ENCODE data around the gene ZNF892. TPM values are rescaled to one million over a fixed set of nuclear protein-coding genes. Genes with fewer than 3 reads are reported as not detected.

ZNF892 gene
- total and polyA plus RNA-seq, 9 of the 15 experiments (the other 6 are each of a cell fraction or from before 2014, with no cell fraction given): 0.07 to 0.13 (median 0.09) TPM; not detected in 6

DNA sequence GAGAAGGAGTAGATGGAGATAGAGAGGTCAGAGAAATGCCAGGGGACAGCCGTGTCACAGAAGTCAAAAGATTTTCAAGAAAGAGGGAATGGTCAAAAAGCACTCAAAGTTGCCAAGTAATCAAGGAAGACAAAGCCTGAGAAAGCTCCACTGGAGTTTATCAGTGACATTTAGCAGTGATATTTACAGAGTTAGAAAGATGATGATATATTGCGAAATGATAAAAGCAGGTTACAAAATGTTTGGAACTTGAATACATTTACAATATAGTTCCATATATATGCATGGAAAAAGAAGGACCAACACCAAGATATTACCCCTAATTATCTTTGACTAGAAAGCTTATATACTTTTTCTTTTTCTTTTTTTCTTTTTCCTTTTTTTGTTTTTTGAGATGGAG lies 21.3 kb upstream of the ZNF892 start:
- H4K20me1 ChIP-seq (replicated peaks; ENCODE audit: control insufficient read depth, insufficient read depth, low read length): no peaks in the 10 kb centered on the region
- H3K27ac ChIP-seq (ENCODE audit: extremely low read depth, low read depth, low read length): no peak overlapping the region
- peaks cover 16% of the 10 kb centered on the region; the same call in 2 of the 3 replicates for H3K36me3 ChIP-seq (ENCODE audit: control insufficient read depth, insufficient read depth, low read length)
- DNase-seq (ENCODE audit: extremely low read depth in 1 of 4, low spot score in 3 of 4) (no peak), FAIRE-seq (peak; percentile 64), ATAC-seq (no peak)
- WGBS (ENCODE audit: insufficient coverage, low coverage, missing lambda C conversion rate): 0% methylated on average over 2 of the region's 2 CpGs
- TF ChIP-seq PHF21A (IDR thresholded peaks at IDR 0.05; ENCODE audit: borderline replicate concordance, low read depth) (no peak), ILF3 (IDR thresholded peaks at IDR 0.05; ENCODE audit: borderline replicate concordance) (no peak), RBFOX2 (IDR thresholded peaks at IDR 0.05; ENCODE audit: low read depth, low read length) (no peak), ZNF449 (CRISPR knock-in tag; IDR thresholded peaks at IDR 0.05) (no peak), CBFA2T2 (conservative IDR thresholded peaks at IDR 0.05) (no peak), BMI1 (IDR thresholded peaks at IDR 0.05; ENCODE audit: low read length) (no peak), KLF10 (CRISPR knock-in tag; IDR thresholded peaks at IDR 0.05) (no peak), RB1 (IDR thresholded peaks at IDR 0.05; ENCODE audit: low read depth) (no peak), CEBPB (tag; IDR thresholded peaks at IDR 0.05) (peak; percentile 70), CEBPG (CRISPR knock-in tag; IDR thresholded peaks at IDR 0.05) (no peak), CEBPG (tag; conservative IDR thresholded peaks at IDR 0.05 in 1 of 2, IDR thresholded peaks at IDR 0.05 in 1 of 2) (peak; percentile 15 to 70; a peak in 2 of 4 replicates)
- TF ChIP-seq, protein P1, sequence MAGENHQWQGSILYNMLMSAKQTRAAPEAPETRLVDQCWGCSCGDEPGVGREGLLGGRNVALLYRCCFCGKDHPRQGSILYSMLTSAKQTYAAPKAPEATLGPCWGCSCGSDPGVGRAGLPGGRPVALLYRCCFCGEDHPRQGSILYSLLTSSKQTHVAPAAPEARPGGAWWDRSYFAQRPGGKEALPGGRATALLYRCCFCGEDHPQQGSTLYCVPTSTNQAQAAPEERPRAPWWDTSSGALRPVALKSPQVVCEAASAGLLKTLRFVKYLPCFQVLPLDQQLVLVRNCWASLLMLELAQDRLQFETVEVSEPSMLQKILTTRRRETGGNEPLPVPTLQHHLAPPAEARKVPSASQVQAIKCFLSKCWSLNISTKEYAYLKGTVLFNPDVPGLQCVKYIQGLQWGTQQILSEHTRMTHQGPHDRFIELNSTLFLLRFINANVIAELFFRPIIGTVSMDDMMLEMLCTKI (IDR thresholded peaks at IDR 0.05; ENCODE audit: partially characterized antibody): no peak
- TF ChIP-seq, protein P2, sequence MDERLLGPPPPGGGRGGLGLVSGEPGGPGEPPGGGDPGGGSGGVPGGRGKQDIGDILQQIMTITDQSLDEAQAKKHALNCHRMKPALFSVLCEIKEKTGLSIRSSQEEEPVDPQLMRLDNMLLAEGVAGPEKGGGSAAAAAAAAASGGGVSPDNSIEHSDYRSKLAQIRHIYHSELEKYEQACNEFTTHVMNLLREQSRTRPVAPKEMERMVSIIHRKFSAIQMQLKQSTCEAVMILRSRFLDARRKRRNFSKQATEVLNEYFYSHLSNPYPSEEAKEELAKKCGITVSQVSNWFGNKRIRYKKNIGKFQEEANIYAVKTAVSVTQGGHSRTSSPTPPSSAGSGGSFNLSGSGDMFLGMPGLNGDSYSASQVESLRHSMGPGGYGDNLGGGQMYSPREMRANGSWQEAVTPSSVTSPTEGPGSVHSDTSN (CRISPR knock-in tag; IDR thresholded peaks at IDR 0.05; ENCODE audit: low read depth): no peak
- TF ChIP-seq, protein P2 (tag; conservative IDR thresholded peaks at IDR 0.05; ENCODE audit: low read depth): no peak
- H3K9me1 ChIP-seq (ENCODE audit: control insufficient read depth, insufficient read depth, low read length): no peaks in the 10 kb centered on the region
- no peaks in the 10 kb centered on the region for H3K4me1 ChIP-seq (replicated peaks in 1 of 2; ENCODE audit: control insufficient read depth in 2 of 2, insufficient read depth in 2 of 2, low read length in 2 of 2)
- no peak overlapping the region for H3K4me3 ChIP-seq
- POLR2A ChIA-PET: no interaction called here
- no peak overlapping the region for H2AFZ ChIP-seq (ENCODE audit: low read depth, low read length)
- intact Hi-C loops (cut with micrococcal nuclease): no loop called here
- no peak overlapping the region for H3K4me2 ChIP-seq (ENCODE audit: insufficient read depth, low read length)
- CTCF ChIA-PET (ENCODE audit: low intra/inter-chr PET ratio): no interaction called here
- H3K79me2 ChIP-seq (ENCODE audit: control insufficient read depth, insufficient read depth, low read length): no peaks in the 10 kb centered on the region
- no peak overlapping the region for H3K9ac ChIP-seq (ENCODE audit: insufficient read depth in 1 of 2, low read depth in 2 of 2, low read length in 2 of 2)
- no TSS peak for BruUV-seq (replicated peaks)
- H3K27me3 ChIP-seq (ENCODE audit: control insufficient read depth in 2 of 2, insufficient read depth in 2 of 2, low read length in 2 of 2): peaks cover 0 to 3% of the 10 kb centered on the region in 2 experiments; a peak in 2 of 5 replicates
- no peaks in the 10 kb centered on the region for H3K9me3 ChIP-seq (replicated peaks; ENCODE audit: control insufficient read depth, insufficient read depth, low read depth, low read length)
- in situ Hi-C loops (cut with MboI): no loop called here

All from K562 (cell line).